HepG2 (cell line): ENCODE results near the gene CUEDC2.

Experiments used
- CBX1 ChIP-seq: IDR thresholded peaks from one replicate; pipeline ENCODE4 v1.6.1; 2016; ENCODE audit warnings: antibody characterized with exemption, low read depth
- EP300 ChIP-seq, 3 experiments: sonication (generic) in 1 of 3; formaldehyde crosslinking in 1 of 3; IDR thresholded peaks; 2 replicates each; pipeline versions ENCODE4 v1.5.1 to v1.6.1; 2011 to 2020; ENCODE audit warnings: low read depth in 2 of 3, low read length in 2 of 3, borderline replicate concordance in 1 of 3, improper control_type of control experiment in 1 of 3, mild to moderate bottlenecking in 1 of 3, missing genetic modification reagents in 1 of 3, moderate library complexity in 1 of 3
- EZH2 ChIP-seq: conservative IDR thresholded peaks from 2 replicates; pipeline ENCODE4 v1.6.1; 2012; ENCODE audit warnings: mild to moderate bottlenecking, low read depth, low read length, moderate library complexity
- MAZ ChIP-seq, 2 experiments: sonication (generic) in 1 of 2; formaldehyde crosslinking in 1 of 2; IDR thresholded peaks; 2 replicates each; pipeline versions ENCODE4 v1.5.0 to v1.6.1; 2012 to 2020; ENCODE audit warnings: low read depth in 2 of 2, mild to moderate bottlenecking in 2 of 2, borderline replicate concordance in 1 of 2, improper control_type of control experiment in 1 of 2, low read length in 1 of 2, missing genetic modification reagents in 1 of 2, moderate library complexity in 1 of 2
- MYC ChIP-seq: sonication (generic); formaldehyde crosslinking; IDR thresholded peaks from 2 replicates; pipeline ENCODE4 v1.9.0; 2021; ENCODE audit warnings: missing genetic modification reagents, borderline replicate concordance
- PRPF4 ChIP-seq: fragments of 200-400 bp; formaldehyde crosslinking; IDR thresholded peaks from 2 replicates; pipeline ENCODE4 v1.6.1; 2016; ENCODE audit warnings: low read length, low read depth; ENCODE audit not compliant: poor library complexity, severe bottlenecking
- RXRA ChIP-seq: sonication (generic); formaldehyde crosslinking; IDR thresholded peaks from 2 replicates; pipeline ENCODE4 v1.5.1; 2020; ENCODE audit warnings: missing genetic modification reagents
- THAP7 ChIP-seq: sonication (generic); formaldehyde crosslinking; IDR thresholded peaks from 2 replicates; pipeline ENCODE4 v1.8.1; 2023; ENCODE audit warnings: mild to moderate bottlenecking, missing genetic modification reagents

DNA sequence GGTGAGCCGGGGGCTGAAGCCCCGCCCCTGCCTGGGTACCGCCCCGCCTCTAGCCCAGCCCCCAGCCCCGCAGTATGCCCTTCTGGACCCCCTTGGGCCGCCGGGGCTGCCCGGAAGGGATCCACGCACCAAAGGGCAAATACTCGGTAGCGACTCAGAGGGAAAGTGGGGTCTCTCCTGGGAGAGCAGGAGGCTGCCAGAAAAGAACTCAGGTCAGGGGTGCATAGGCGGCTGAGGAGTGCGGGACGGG lies 10.9 kb downstream of the CUEDC2 start:
- TF ChIP-seq EZH2 (no peak), EP300 (IDR thresholded peaks at IDR 0.05; ENCODE audit: low read depth in 2 of 2, low read length in 2 of 2) (no peak), EP300 (CRISPR knock-in tag; IDR thresholded peaks at IDR 0.05; ENCODE audit: borderline replicate concordance) (no peak), PRPF4 (no peak), RXRA (CRISPR knock-in tag) (no peak), THAP7 (no peak), CBX1 (no peak), MYC (CRISPR knock-in tag) (no peak), MAZ (IDR thresholded peaks at IDR 0.05; ENCODE audit: borderline replicate concordance, low read depth, low read length) (no peak), MAZ (CRISPR knock-in tag; IDR thresholded peaks at IDR 0.05; ENCODE audit: low read depth) (no peak)
